HL-60 (cell line): ENCODE measurements around the gene PLA2G3.

ENCODE experiments used
- DNase-seq, 2 experiments: peaks; one replicate each; pipeline ENCODE4 v3.0.0-alpha.2; 2010 to 2020; ENCODE audit warnings: low read depth in 1 of 2, low spot score in 1 of 2
- H3K27ac ChIP-seq: fragments of 250-450 bp; sonication (Bioruptor Pico); replicated peaks from 2 replicates; pipeline ENCODE4 v1.5.1; 2020; ENCODE audit warnings: mild to moderate bottlenecking, moderate library complexity
- H3K27me3 ChIP-seq: fragments of 250-450 bp; sonication (Bioruptor Pico); 2 replicates; pipeline ENCODE4 v1.5.1; 2021; ENCODE audit warnings: mild to moderate bottlenecking, moderate library complexity; ENCODE audit not compliant: insufficient read depth, poor library complexity, severe bottlenecking
- H3K4me3 ChIP-seq: replicated peaks from 2 replicates; pipeline ENCODE4 v1.5.1; 2011; ENCODE audit warnings: mild to moderate bottlenecking, control low read depth, low read length; ENCODE audit not compliant: insufficient read depth
- CTCF ChIP-seq: IDR thresholded peaks from one replicate; pipeline ENCODE4 v1.5.1; 2011; ENCODE audit warnings: low read length, control low read depth, inconsistent platforms; ENCODE audit not compliant: insufficient read depth
- GABPA ChIP-seq: IDR thresholded peaks from 2 replicates; pipeline ENCODE4 v1.6.1; 2012; ENCODE audit warnings: low read depth
- POLR2AphosphoS5 ChIP-seq: IDR thresholded peaks from 2 replicates; pipeline ENCODE4 v1.6.1; 2012; ENCODE audit warnings: low read depth
- SPI1 ChIP-seq: IDR thresholded peaks from 2 replicates; pipeline ENCODE4 v1.6.1; 2012; ENCODE audit warnings: low read depth, mild to moderate bottlenecking, borderline replicate concordance
- TF ChIP-seq, protein P1 (sequence below): IDR thresholded peaks from 2 replicates; pipeline ENCODE4 v1.6.1; 2012; ENCODE audit warnings: low read depth; ENCODE audit not compliant: insufficient replicate concordance

Gene PLA2G3

GRCh38 chr22:31177420-31178162 is 37.3 kb upstream of the PLA2G3 start:
- no peaks in the 10 kb centered on the region for H3K27me3 ChIP-seq
- H3K4me3 ChIP-seq = no peak overlapping the region
- H3K27ac ChIP-seq = no peak overlapping the region
- no peak for DNase-seq
- TF ChIP-seq CTCF (no peak), SPI1 (no peak), GABPA (no peak)
- TF ChIP-seq, protein P1, sequence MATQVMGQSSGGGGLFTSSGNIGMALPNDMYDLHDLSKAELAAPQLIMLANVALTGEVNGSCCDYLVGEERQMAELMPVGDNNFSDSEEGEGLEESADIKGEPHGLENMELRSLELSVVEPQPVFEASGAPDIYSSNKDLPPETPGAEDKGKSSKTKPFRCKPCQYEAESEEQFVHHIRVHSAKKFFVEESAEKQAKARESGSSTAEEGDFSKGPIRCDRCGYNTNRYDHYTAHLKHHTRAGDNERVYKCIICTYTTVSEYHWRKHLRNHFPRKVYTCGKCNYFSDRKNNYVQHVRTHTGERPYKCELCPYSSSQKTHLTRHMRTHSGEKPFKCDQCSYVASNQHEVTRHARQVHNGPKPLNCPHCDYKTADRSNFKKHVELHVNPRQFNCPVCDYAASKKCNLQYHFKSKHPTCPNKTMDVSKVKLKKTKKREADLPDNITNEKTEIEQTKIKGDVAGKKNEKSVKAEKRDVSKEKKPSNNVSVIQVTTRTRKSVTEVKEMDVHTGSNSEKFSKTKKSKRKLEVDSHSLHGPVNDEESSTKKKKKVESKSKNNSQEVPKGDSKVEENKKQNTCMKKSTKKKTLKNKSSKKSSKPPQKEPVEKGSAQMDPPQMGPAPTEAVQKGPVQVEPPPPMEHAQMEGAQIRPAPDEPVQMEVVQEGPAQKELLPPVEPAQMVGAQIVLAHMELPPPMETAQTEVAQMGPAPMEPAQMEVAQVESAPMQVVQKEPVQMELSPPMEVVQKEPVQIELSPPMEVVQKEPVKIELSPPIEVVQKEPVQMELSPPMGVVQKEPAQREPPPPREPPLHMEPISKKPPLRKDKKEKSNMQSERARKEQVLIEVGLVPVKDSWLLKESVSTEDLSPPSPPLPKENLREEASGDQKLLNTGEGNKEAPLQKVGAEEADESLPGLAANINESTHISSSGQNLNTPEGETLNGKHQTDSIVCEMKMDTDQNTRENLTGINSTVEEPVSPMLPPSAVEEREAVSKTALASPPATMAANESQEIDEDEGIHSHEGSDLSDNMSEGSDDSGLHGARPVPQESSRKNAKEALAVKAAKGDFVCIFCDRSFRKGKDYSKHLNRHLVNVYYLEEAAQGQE = no peak

GRCh38 chr22:31176923-31177322 is 36.6 kb upstream of the PLA2G3 start:
- no peak overlapping the region for H3K4me3 ChIP-seq
- DNase-seq = no peak
- TF ChIP-seq, protein P1 = no peak
- TF ChIP-seq CTCF (no peak), POLR2AphosphoS5 (no peak)
- no peaks in the 10 kb centered on the region for H3K27me3 ChIP-seq
- H3K27ac ChIP-seq = no peak overlapping the region

DNA sequence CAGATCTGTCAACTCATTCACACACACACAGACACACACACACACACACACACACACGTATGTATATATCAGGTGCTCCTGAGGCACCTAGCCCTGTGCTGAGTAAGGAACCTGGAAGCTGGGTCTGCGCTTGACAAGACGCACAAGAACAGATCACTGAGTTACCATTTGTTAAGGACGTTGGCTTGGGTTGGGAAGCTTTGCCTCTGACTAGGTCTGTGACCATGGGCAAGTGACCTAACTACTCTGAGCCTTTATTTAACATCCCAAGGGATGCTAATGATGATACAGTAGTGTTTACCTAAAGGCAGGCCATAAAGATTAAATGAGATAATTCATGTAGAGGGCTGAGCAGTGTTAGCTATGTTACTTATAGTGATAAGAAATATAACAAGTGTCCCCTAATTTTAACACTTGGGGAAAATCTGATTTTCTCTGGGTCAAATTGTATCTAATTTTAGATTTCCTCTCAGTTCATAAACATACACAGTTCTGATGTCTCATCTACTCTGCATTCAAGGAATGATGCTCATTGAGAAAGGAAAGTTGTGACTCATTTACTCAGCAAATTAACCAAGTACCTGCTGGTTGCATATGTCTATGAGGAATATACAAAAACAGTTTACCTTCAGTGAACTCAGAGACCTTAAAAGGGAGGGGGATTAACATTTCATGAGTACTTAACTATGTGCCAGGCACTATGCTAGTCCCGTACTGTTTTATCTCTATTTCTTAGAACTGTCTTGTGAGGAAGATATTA is 33.3 kb upstream of the PLA2G3 start:
- Histone ChIP-seq H3K27ac (no peak overlapping the region), H3K4me3 (no peak overlapping the region), H3K27me3 (no peaks in the 10 kb centered on the region)
- no peak for DNase-seq
- TF ChIP-seq, protein P1 = no peak
- no peak for TF ChIP-seq POLR2AphosphoS5
- no peak for TF ChIP-seq CTCF
- TF ChIP-seq SPI1 = no peak
